Measurements from ENCODE around the gene NOS1AP. TPM values are rescaled to one million over a fixed set of nuclear protein-coding genes. Genes with fewer than 3 reads are reported as not detected.

Gene NOS1AP
- polyA plus RNA-seq, 1 of the 3 experiments (the other 2 are of a cell fraction), result 0.03 TPM

- TF ChIP-seq RAD21 (IDR thresholded peaks at IDR 0.05; ENCODE audit: low read length), result no peak
- TF ChIP-seq ZBTB33 (IDR thresholded peaks at IDR 0.05; ENCODE audit: borderline replicate concordance, low read depth), result no peak
- TF ChIP-seq RCOR1 (IDR thresholded peaks at IDR 0.05; ENCODE audit: low read length), result no peak
Measured at GRCh38 chr1:162144268-162144667, 74.8 kb downstream of the NOS1AP start (continued).

- Histone ChIP-seq H3K36me3 (replicated peaks in 1 of 2; ENCODE audit: control insufficient read depth in 1 of 2, insufficient read depth in 2 of 2, low read length in 1 of 2) (no peaks in the 10 kb centered on the region), H3K79me2 (ENCODE audit: insufficient read depth) (no peaks in the 10 kb centered on the region), H3K4me2 (no peak overlapping the region), H3K9ac (no peak overlapping the region), H3F3A (replicated peaks; ENCODE audit: insufficient read depth) (no peaks in the 10 kb centered on the region), H3K4me3 (ENCODE audit: low read depth in 2 of 2, low read length in 1 of 2) (no peak overlapping the region), H3K9me3 (no peaks in the 10 kb centered on the region), H2AFZ (ENCODE audit: low read depth) (no peak overlapping the region), H3K4me1 (ENCODE audit: control insufficient read depth in 1 of 2, insufficient read depth in 2 of 2, low read depth in 1 of 2, low read length in 1 of 2) (peaks cover 2 to 5% of the 10 kb centered on the region in 2 experiments; a peak in 2 of 4 replicates), H3K27ac (ENCODE audit: low read depth in 2 of 2, low read length in 1 of 2) (no peak overlapping the region), H3K27me3 (ENCODE audit: insufficient read depth) (no peaks in the 10 kb centered on the region; the same call in 1 of the 2 replicates), H4K20me1 (ENCODE audit: insufficient read depth) (no peaks in the 10 kb centered on the region), H3K9me2 (no peaks in the 10 kb centered on the region)
- CTCF ChIA-PET, result interaction anchor here (0.7 kb wide), 1 partner anchor 11 kb away, joined by 3 read pairs; no protein-coding TSS in a partner anchor
- TF ChIP-seq USF1 (IDR thresholded peaks at IDR 0.05; ENCODE audit: borderline replicate concordance, low read depth) (no peak), RCOR1 (IDR thresholded peaks at IDR 0.05; ENCODE audit: low read length) (no peak), ELF1 (IDR thresholded peaks at IDR 0.05) (no peak), GATA2 (CRISPR knock-in tag; IDR thresholded peaks at IDR 0.05) (no peak), TCF12 (IDR thresholded peaks at IDR 0.05) (no peak), RAD21 (IDR thresholded peaks at IDR 0.05; ENCODE audit: low read length) (no peak), GABPA (IDR thresholded peaks at IDR 0.05; ENCODE audit: low read depth) (no peak), SMC3 (IDR thresholded peaks at IDR 0.05; ENCODE audit: low read depth, low read length) (no peak), EZH2phosphoT487 (IDR thresholded peaks at IDR 0.05; ENCODE audit: borderline replicate concordance, low read depth) (no peak), IRF3 (IDR thresholded peaks at IDR 0.05; ENCODE audit: low read depth, low read length) (no peak)
- WGBS (ENCODE audit: low lambda C conversion rate), result 75% methylated on average over 6 of the region's 6 CpGs
- POLR2A ChIA-PET, result no interaction called here
- DNase-seq, result no peak
Measured at GRCh38 chr1:162144853-162145252, 75.4 kb downstream of the NOS1AP start.

Measured in SK-N-SH (cell line).